Neural cell (in vitro differentiated cells): ENCODE results near the gene CTNNA1. TPM values are rescaled to one million over a fixed set of nuclear protein-coding genes. Genes with fewer than 3 reads are reported as not detected.
"Not testable (repeated sequence)": the region's sequence is repeated elsewhere in the genome, so short reads cannot be mapped to it uniquely, and the experiment has no call there.

Experiments used
- H2AFZ ChIP-seq: fragments of 200-600, 300-800 bp; sonication (generic), shearing (Covaris generic); 2 replicates; pipeline ENCODE4 v1.6.0; 2014; ENCODE audit warnings: low read depth, mild to moderate bottlenecking, antibody characterized with exemption, low read length, moderate library complexity
- H3F3A ChIP-seq: fragments of 200-600 bp; shearing (Covaris generic); 2 replicates; pipeline ENCODE4 v1.6.1; 2016; ENCODE audit warnings: mild to moderate bottlenecking, moderate library complexity, mixed read lengths, antibody characterized with exemption, low read length; ENCODE audit not compliant: insufficient read depth, poor library complexity, severe bottlenecking
- H3K27ac ChIP-seq: fragments of 200-600, 300-800 bp; sonication (generic), shearing (Covaris generic); 2 replicates; pipeline ENCODE4 v1.5.1; 2014; ENCODE audit warnings: mild to moderate bottlenecking, low read length, moderate library complexity
- H3K27me3 ChIP-seq: fragments of 300-800, 200-600 bp; sonication (generic), shearing (Covaris generic); 2 replicates; pipeline ENCODE4 v1.6.0; 2014; ENCODE audit warnings: mild to moderate bottlenecking, low read depth, low read length, moderate library complexity; ENCODE audit not compliant: insufficient read depth
- H3K36me3 ChIP-seq: fragments of 300-800, 200-600 bp; sonication (generic), shearing (Covaris generic); 2 replicates; pipeline ENCODE4 v1.5.1; 2014; ENCODE audit warnings: mild to moderate bottlenecking, antibody characterized with exemption, low read length, moderate library complexity; ENCODE audit not compliant: insufficient read depth
- H3K4me2 ChIP-seq: fragments of 300-800, 200-600 bp; sonication (generic), shearing (Covaris generic); 2 replicates; pipeline ENCODE4 v1.6.0; 2014; ENCODE audit warnings: mild to moderate bottlenecking, low read length
- H3K4me3 ChIP-seq: fragments of 300-800, 200-600 bp; sonication (generic), shearing (Covaris generic); 2 replicates; pipeline ENCODE4 v1.5.1; 2014; ENCODE audit warnings: mild to moderate bottlenecking, low read length, moderate library complexity
- H3K79me2 ChIP-seq: fragments of 200-600 bp; shearing (Covaris generic); replicated peaks from 2 replicates; pipeline ENCODE4 v1.6.0; 2014; ENCODE audit warnings: mild to moderate bottlenecking, low read length, moderate library complexity; ENCODE audit not compliant: insufficient read depth
- H3K9ac ChIP-seq: fragments of 300-800, 200-600 bp; sonication (generic), shearing (Covaris generic); 2 replicates; pipeline ENCODE4 v1.6.1; 2016; ENCODE audit warnings: mild to moderate bottlenecking, low read length, mixed read lengths
- H3K9me2 ChIP-seq: fragments of 200-600 bp; shearing (Covaris generic); 2 replicates; pipeline ENCODE4 v1.6.1; 2016; ENCODE audit warnings: mild to moderate bottlenecking, low read length, mixed read lengths; ENCODE audit not compliant: insufficient read depth
- H3K9me3 ChIP-seq: fragments of 200-600, 300-800 bp; sonication (generic), shearing (Covaris generic); 2 replicates; pipeline ENCODE4 v1.6.1; 2016; ENCODE audit warnings: mild to moderate bottlenecking, mixed run types, low read length, moderate library complexity, mixed read lengths
- H4K20me1 ChIP-seq: fragments of 200-600 bp; shearing (Covaris generic); 2 replicates; pipeline ENCODE4 v1.6.1; 2016; ENCODE audit warnings: mild to moderate bottlenecking, mixed run types; ENCODE audit not compliant: insufficient read depth
- EP300 ChIP-seq: fragments of 450-650 bp; conservative IDR thresholded peaks from 2 replicates; pipeline ENCODE4 v1.6.1; 2014; ENCODE audit warnings: antibody characterized with exemption, mild to moderate bottlenecking, moderate library complexity; ENCODE audit not compliant: poor library complexity, severe bottlenecking
- EZH2 ChIP-seq: fragments of 200-600, 300-800 bp; shearing (Covaris generic), sonication (generic); IDR thresholded peaks from 2 replicates; pipeline ENCODE4 v1.6.1; 2014; ENCODE audit warnings: antibody characterized with exemption, low read length, borderline replicate concordance, mild to moderate bottlenecking; ENCODE audit not compliant: insufficient read depth, poor library complexity, severe bottlenecking
- MXI1 ChIP-seq: fragments of 450-650 bp; conservative IDR thresholded peaks from 2 replicates; pipeline ENCODE4 v1.6.1; 2014; ENCODE audit warnings: antibody characterized with exemption, mild to moderate bottlenecking; ENCODE audit not compliant: poor library complexity, severe bottlenecking
- POLR2AphosphoS5 ChIP-seq: IDR thresholded peaks from 2 replicates; pipeline ENCODE4 v1.6.1; 2012
- RAD21 ChIP-seq: fragments of 450-650 bp; conservative IDR thresholded peaks from 2 replicates; pipeline ENCODE4 v1.6.1; 2014; ENCODE audit warnings: antibody characterized with exemption, mild to moderate bottlenecking, moderate library complexity
- SMC3 ChIP-seq: fragments of 450-650 bp; conservative IDR thresholded peaks from 2 replicates; pipeline ENCODE4 v1.6.1; 2014; ENCODE audit warnings: antibody characterized with exemption, mild to moderate bottlenecking, moderate library complexity; ENCODE audit not compliant: poor library complexity
- TAF1 ChIP-seq: IDR thresholded peaks from 2 replicates; pipeline ENCODE4 v1.6.1; 2012; ENCODE audit warnings: low read depth
- polyA plus RNA-seq: library from polyadenylated mRNA; depleted of rRNA; stranded (reverse); fragments of >200 nt; gene quantifications from 2 replicates; pipeline ENCODE4 v1.2.3, GENCODE V29; 2014
- TF ChIP-seq, protein P1 (sequence below): fragments of 450-650 bp; IDR thresholded peaks from 2 replicates; pipeline ENCODE4 v1.5.1; 2014; ENCODE audit warnings: antibody characterized with exemption, mild to moderate bottlenecking, moderate library complexity; ENCODE audit not compliant: poor library complexity, severe bottlenecking

CTNNA1 gene
- polyA plus RNA-seq, 1 donor from 2014 or later: 87.9 TPM

DNA sequence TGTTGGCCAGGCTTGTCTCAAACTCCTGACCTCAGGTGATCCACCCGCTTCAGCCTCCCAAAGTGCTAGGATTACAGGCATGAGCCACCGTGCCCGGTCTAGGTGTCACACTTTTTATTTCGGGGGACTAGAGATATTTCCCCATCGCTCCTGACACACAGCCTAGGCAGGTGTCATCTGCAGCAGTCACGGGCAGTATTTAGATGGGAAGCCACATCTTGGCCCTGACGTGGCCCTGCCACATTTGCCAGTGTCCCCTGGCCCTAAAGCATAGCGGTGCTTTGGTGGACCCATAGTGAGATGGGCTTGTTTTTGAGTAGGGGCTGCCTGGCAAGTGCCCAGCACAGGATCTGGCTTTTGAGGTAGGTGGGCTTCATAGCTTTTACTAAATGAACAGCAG, 167.0 kb downstream of the CTNNA1 start:
- no peaks in the 10 kb centered on the region for H3K9me3 ChIP-seq
- no peak overlapping the region for H3K9ac ChIP-seq
- no peaks in the 10 kb centered on the region for H3K79me2 ChIP-seq
- no peaks in the 10 kb centered on the region for H3K36me3 ChIP-seq
- H3K4me3 ChIP-seq: no peak overlapping the region
- no peaks in the 10 kb centered on the region for H3F3A ChIP-seq
- H3K27ac ChIP-seq: no peak overlapping the region
- no peaks in the 10 kb centered on the region for H3K9me2 ChIP-seq
- no peak for TF ChIP-seq EZH2
- no peak for TF ChIP-seq EP300
- TF ChIP-seq POLR2AphosphoS5: no peak
- TF ChIP-seq RAD21: no peak
- TF ChIP-seq TAF1: no peak
- TF ChIP-seq, protein P1, sequence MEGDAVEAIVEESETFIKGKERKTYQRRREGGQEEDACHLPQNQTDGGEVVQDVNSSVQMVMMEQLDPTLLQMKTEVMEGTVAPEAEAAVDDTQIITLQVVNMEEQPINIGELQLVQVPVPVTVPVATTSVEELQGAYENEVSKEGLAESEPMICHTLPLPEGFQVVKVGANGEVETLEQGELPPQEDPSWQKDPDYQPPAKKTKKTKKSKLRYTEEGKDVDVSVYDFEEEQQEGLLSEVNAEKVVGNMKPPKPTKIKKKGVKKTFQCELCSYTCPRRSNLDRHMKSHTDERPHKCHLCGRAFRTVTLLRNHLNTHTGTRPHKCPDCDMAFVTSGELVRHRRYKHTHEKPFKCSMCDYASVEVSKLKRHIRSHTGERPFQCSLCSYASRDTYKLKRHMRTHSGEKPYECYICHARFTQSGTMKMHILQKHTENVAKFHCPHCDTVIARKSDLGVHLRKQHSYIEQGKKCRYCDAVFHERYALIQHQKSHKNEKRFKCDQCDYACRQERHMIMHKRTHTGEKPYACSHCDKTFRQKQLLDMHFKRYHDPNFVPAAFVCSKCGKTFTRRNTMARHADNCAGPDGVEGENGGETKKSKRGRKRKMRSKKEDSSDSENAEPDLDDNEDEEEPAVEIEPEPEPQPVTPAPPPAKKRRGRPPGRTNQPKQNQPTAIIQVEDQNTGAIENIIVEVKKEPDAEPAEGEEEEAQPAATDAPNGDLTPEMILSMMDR: no peak
- no peak for TF ChIP-seq SMC3
- TF ChIP-seq MXI1: no peak
- H3K27me3 ChIP-seq: no peaks in the 10 kb centered on the region
- H3K4me2 ChIP-seq: no peak overlapping the region
- H2AFZ ChIP-seq: no peak overlapping the region
- no peaks in the 10 kb centered on the region for H4K20me1 ChIP-seq

DNA sequence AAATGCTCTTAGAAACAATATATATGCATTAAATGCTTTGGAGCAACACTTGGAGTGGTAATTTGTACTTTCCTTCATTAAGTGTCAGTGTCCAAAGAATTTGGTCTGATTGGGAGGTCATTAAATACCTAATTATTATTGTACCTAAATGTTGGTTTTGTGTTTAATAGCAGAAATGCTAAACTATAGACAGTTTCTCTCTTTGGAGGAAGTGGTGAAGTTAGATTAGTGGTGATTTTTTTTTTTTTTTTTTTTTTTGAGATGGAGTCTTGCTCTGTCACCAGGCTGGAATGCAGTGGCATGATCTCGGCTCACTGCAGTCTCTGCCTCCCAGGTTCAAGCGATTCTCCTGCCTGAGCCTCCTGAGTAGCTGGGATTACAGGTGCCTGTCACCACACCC, 168.1 kb downstream of the CTNNA1 start:
- H3K9me2 ChIP-seq, H3K36me3 ChIP-seq, H3K27ac ChIP-seq, H3K4me2 ChIP-seq, H3K4me3 ChIP-seq, H3K9ac ChIP-seq, H4K20me1 ChIP-seq, H3K9me3 ChIP-seq, H3K79me2 ChIP-seq, H2AFZ ChIP-seq, H3K27me3 ChIP-seq, H3F3A ChIP-seq: not testable (repeated sequence)

DNA sequence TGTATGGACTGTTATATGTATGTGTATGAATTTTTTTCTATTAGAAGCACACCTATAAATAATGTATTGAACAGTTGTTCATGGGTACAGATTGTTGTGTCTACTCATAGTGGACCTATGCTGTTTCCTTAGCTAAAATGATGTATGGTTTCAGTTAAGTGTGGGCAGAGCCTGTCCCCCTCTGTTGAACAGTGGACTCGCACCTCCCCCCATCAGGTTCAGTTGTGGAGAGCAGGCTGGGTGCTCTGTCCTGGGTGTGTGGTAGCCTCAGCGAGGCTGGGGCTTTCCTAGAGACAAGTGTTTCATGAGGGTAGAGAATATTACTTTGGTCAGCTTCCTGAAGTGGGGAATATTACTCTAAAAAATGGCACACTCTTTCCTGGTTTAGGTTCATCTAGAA, 169.3 kb downstream of the CTNNA1 start:
- TF ChIP-seq, protein P1: no peak
- Histone ChIP-seq H4K20me1 (no peaks in the 10 kb centered on the region), H3K36me3 (no peaks in the 10 kb centered on the region), H3K4me3 (no peak overlapping the region), H3K79me2 (no peaks in the 10 kb centered on the region), H3K4me2 (no peak overlapping the region), H2AFZ (no peak overlapping the region), H3K9me2 (no peaks in the 10 kb centered on the region), H3K9me3 (no peaks in the 10 kb centered on the region), H3F3A (no peaks in the 10 kb centered on the region), H3K27ac (no peak overlapping the region), H3K9ac (no peak overlapping the region), H3K27me3 (no peaks in the 10 kb centered on the region)
